Right hindlimb (tissue), 1 donor: ENCODE measurements around the gene ATP6V1D.
"Not testable (repeated sequence)": the region's sequence is repeated elsewhere in the genome, so short reads cannot be mapped to it uniquely, and the experiment has no call there.

Experiments
- DNase-seq: peaks from one replicate; pipeline ENCODE4 v3.0.0-alpha.2; 2018

Gene ATP6V1D

GRCh38 chr14:67365476-67365875 lies 5.9 kb upstream of the ATP6V1D start:
- DNase-seq, result no peak

- DNase-seq, result no peak
Observed at GRCh38 chr14:67360470-67361206, 1.0 kb upstream of the ATP6V1D start.

- DNase-seq, result no peak
Observed at GRCh38 chr14:67358924-67359774, 455 bp downstream of the ATP6V1D start.

- DNase-seq, result no peak
Observed at GRCh38 chr14:67357969-67358354, 1.6 kb downstream of the ATP6V1D start.

- no peak for DNase-seq
Observed at GRCh38 chr14:67357186-67357968, 2.2 kb downstream of the ATP6V1D start.

- no peak for DNase-seq
Observed at GRCh38 chr14:67352055-67352454, 7.5 kb downstream of the ATP6V1D start.

- no peak for DNase-seq
Observed at GRCh38 chr14:67345583-67345982, 14.0 kb downstream of the ATP6V1D start.

GRCh38 chr14:67343601-67344230 lies 15.9 kb downstream of the ATP6V1D start:
- DNase-seq, result no peak

GRCh38 chr14:67341231-67341630 lies 18.4 kb downstream of the ATP6V1D start:
- DNase-seq, result not testable (repeated sequence)

- no peak for DNase-seq
Observed at GRCh38 chr14:67335781-67336180, 23.8 kb downstream of the ATP6V1D start.

- no peak for DNase-seq
Observed at GRCh38 chr14:67332468-67332867, 27.1 kb downstream of the ATP6V1D start.

GRCh38 chr14:67331368-67332125 lies 28.1 kb downstream of the ATP6V1D start:
- no peak for DNase-seq

- DNase-seq, result not testable (repeated sequence)
Observed at GRCh38 chr14:67329666-67330065, 29.9 kb downstream of the ATP6V1D start.

GRCh38 chr14:67319142-67319541 lies 40.5 kb downstream of the ATP6V1D start:
- DNase-seq, result no peak

GRCh38 chr14:67317822-67318221 lies 41.8 kb downstream of the ATP6V1D start:
- no peak for DNase-seq

- no peak for DNase-seq
Observed at GRCh38 chr14:67313153-67313552, 46.5 kb downstream of the ATP6V1D start.

- no peak for DNase-seq
Observed at GRCh38 chr14:67311868-67312267, 47.7 kb downstream of the ATP6V1D start.
